SK-N-DZ (cell line): ENCODE results near the gene MOCS3.
"Not testable (repeated sequence)": the region's sequence is repeated elsewhere in the genome, so short reads cannot be mapped to it uniquely, and the experiment has no call there.

Source experiments
- DNase-seq: peaks from one replicate; pipeline ENCODE4 v3.0.0-alpha.2; 2015; ENCODE audit warnings: low spot score

The MOCS3 gene

GRCh38 chr20:50931306-50932015 is 27.2 kb upstream of the MOCS3 start, which contains the start of gene ADNP:
Gene ADNP, minus strand, starts transcription at chr20:50931437. Its CDS starts 27,441 bp downstream, at chr20:50903996.
- DNase-seq: peak; percentile 98

DNA sequence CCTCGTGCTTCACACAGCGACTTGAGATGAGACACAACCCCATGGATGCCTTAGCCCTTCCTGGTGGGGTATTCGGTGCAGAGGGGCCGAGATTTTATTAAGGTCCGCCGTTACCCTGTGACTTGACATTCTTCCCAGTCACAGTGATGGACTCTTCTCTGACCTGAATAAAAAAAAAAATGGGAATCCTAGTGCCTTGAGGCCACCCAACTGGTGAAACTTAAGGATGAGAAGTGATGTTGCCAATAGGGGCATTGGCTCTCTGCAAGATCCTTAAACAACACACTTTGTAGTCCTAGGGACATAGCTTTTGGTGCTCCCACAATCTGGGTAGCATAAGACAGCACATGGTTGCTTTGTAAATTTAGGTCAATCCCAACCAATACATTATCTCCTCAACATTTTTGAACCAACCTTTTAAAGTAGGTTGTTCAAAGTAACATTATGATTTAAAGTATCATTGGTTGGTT is 26.6 kb upstream of the MOCS3 start:
- DNase-seq: no peak

DNA sequence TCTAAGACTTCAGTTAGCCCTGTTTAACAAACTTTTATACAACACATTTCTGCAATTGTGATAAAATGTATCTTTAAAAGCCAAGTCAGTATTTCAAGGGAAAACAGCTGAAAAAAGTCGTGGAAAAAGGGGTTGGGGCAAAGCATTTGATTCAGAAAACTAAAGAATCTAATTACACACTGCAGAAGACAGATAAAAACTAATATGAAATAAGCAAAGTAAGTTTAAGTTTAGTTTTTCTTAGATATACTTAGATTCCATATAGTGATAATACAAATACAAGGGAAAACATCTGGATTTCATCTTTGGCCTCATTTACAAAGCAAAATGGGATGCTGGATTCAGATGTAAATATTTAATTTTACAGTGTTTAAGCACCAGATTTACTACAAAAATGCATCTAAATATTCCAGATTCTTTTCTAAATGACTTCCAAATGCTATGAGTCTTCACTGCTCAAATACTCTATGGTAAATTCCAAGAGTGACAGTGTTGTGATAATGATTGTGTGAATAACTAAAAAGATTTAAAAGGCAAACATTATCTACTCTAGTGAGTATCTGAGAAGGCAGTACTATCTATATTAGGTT is 25.8 kb upstream of the MOCS3 start:
- DNase-seq: no peak

DNA sequence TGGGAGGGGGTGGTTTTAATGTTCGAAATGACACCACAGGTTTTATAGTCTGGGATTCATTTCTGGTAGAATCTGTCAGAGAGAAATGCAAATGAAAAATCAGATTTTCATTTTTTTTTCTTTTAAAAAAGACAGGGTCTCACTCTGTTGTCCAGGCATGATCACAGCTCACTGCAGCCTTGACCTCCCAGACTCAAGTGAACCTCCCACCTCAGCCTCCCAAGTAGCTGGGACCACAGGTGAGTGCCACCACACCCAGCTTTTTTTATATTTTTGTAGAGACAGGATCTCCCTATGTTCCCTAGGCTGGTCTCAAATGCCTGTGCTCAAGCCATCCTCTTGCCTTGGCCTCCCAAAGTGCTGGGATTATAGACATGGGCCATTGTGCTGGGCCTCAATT is 25.0 kb upstream of the MOCS3 start:
- no peak for DNase-seq

- no peak for DNase-seq
Measured at GRCh38 chr20:50943069-50943468, 15.5 kb upstream of the MOCS3 start.

DNA sequence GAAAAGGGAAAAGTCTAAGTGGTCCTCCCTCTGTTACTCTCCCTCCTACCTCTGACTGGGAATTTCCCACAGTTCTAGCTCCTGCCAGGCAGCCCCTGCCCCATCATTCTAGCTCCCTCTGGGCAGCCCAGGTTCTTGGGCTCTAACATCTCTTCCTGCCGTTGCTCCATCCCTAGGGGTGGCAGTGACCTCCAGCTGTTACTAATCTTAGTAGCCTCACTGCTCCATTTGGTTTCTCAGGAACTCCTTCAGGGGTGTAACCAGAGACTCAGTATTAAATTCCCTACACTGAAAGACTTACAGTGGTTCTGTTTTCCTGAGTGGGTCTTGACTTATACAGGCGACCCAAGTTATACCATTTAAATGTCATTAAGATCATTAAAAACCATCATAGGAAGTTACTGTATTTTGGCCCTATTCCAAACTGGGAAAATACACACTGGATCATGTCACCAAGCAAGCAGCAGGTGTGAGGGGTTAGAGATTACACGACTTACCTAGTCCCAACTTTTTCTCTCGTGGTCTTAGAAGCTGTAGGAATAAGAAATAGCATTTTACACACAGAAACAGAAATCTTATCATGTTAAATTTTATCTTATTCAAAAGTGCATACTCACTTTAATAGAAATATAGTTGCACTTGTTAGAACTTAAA is 10.4 kb upstream of the MOCS3 start:
- no peak for DNase-seq

GRCh38 chr20:50953196-50953595 is 5.4 kb upstream of the MOCS3 start:
- DNase-seq: no peak

- no peak for DNase-seq
Measured at GRCh38 chr20:50953821-50954220, 4.8 kb upstream of the MOCS3 start.

DNA sequence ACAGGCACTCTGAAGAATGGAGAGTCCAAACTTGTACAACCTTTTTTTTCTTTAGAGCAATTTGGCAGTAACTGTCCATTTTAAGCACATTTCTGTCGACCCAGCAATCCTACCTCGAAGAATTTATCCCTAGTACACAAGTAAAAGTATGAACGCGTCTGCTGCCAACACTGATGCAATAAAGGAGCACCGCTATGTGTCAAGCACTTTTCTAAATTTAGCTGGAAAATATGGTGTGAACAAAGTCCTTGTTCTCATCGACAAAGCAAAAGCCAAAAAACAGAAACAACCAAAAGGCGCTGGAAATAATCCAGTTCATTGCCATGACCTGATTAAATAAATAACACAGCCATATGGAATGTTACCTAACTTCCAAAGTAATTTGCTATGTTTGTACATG is 1.3 kb upstream of the MOCS3 start:
- no peak for DNase-seq

DNA sequence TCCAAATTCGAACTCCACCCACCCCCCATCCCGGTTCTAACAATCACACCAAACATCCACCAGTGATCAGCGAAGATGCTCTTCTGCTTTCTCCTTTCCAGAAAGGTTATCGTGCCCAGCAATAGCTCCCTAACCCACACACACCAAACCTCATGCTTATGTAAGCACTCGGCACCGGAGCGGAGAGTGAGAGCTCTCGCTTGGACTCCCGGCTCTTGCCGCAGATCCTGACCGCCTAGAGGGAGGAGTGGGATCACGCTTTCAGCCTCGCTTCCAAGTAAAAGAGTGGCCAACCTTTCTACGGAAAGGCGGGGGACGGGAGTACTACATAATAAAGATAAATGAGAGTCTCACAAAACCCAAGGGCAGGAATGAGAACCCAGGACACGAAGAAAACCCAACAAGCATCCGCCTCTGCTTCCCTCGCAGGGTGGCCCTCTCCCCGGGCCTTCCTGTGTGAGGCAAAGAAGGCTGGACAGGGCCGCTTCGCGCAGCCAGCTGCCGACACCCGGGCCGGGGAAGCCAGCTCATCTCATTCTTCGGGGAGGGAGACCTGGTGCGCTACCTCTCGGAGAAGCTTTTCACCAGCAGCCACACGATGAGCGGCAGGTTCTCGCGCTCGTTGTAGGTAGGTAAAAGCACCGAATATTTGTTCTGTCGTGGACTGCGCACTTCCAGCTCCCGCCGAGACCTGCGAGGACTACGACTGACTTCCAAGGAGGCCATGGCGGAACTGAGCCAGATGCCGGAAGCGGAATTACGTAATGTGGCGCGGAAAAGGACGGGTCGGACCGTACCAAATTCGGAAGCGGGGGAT is 612 bp upstream of the MOCS3 start, which contains the start of gene DPM1:
TSS of gene DPM1 (minus strand) at position 735 of the 817 bp plus-strand sequence. CDS start at position 726, 9 bp downstream.
- DNase-seq: peak; percentile 94

DNA sequence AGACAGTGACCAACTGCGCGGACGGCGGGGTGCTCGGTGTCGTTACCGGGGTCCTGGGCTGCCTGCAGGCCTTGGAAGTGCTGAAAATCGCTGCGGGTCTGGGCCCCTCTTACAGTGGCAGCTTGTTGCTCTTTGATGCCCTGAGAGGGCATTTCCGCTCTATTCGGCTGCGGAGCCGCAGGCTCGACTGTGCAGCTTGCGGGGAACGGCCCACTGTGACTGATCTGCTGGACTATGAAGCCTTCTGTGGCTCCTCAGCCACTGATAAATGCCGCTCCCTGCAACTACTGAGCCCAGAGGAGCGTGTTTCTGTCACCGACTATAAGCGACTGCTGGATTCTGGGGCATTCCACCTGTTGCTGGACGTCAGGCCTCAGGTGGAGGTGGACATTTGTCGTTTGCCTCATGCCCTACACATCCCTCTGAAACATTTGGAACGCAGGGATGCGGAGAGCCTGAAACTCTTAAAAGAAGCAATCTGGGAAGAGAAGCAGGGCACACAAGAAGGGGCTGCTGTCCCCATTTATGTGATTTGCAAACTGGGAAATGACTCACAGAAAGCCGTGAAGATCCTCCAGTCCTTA is 1.0 kb downstream of the MOCS3 start:
- no peak for DNase-seq

DNA sequence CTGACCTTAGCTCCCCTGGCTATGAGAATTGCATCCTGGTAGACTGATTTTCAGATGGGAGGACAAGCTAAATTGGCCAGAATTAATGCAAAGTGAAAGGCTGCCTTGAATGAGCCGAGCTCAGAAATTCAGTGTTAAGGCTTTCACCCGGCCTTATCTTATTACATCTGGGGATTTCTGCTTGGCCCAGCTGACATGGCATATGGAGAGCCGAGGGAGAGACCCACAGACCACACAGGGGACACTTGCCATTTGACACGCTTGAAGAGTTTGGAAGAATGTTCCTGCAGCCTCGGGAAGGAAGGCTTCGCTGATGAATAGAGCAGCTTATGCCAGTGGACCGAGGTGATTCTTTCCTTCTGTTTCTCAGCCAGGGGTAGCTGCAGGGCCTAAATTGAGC is 9.0 kb downstream of the MOCS3 start:
- peak; percentile 86 for DNase-seq

DNA sequence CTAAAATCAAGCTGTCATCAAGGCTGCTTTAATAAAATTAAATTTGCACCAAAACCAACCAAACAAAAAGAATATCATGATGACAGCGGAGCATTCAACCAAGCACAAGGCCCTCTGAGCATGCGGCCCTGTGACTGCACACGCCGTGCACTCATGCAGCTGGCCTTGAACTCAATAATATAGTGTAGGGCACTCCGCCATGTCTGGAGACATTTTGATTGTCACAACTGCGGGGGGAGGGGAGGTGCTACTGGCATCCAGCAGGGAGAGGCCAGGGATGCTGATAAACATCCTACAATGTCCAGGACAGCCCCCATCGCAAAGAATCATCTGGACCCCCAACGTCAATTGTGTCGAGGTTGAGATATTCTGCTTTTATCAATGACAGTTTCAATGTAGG is 9.7 kb downstream of the MOCS3 start:
- peak; percentile 68 for DNase-seq

GRCh38 chr20:50969435-50969834 is 10.8 kb downstream of the MOCS3 start:
- no peak for DNase-seq

DNA sequence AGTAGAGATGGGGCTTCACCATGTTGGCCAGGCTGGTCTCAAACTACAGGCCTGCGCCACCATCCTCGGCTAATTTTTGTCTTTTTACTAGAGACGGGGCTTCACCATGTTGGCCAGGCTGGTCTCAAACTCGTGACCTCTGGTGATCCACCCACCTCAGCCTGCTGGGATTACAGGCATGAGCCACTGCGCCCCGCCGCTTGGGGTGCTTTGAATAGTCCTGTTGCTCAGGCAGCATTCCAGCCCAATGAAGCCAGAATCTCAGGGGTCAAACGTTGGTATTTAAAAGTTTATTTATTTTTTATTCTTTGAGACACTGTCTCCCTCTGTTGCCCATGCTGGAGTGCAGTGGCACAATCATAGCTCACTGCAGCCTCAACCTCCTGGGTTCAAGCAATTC is 11.3 kb downstream of the MOCS3 start:
- DNase-seq: no peak

GRCh38 chr20:50975701-50976330 is 17.2 kb downstream of the MOCS3 start:
- no peak for DNase-seq

GRCh38 chr20:50977066-50978021 is 18.7 kb downstream of the MOCS3 start:
- DNase-seq: peak; percentile 57

GRCh38 chr20:50978533-50978932 is 19.9 kb downstream of the MOCS3 start:
- not testable (repeated sequence) for DNase-seq

- no peak for DNase-seq
Measured at GRCh38 chr20:50980071-50980681, 21.6 kb downstream of the MOCS3 start.
